Right lobe of liver (tissue), 4 donors: ENCODE data around the gene GON7.
"Not testable (repeated sequence)": the region's sequence is repeated elsewhere in the genome, so short reads cannot be mapped to it uniquely, and the experiment has no call there.

Source experiments
- POLR2A ChIP-seq: fragments of 450-650 bp; IDR thresholded peaks from one replicate; pipeline ENCODE4 v1.6.1; 2017; ENCODE audit warnings: antibody characterized with exemption, mild to moderate bottlenecking
- TF ChIP-seq, protein P1 (sequence below), 4 donors: fragments of 200-600 bp in 3 of 4; fragments of 450-650 bp in 1 of 4; IDR thresholded peaks; one replicate each; pipeline versions ENCODE4 v1.5.1 to v1.8.0; 2016 to 2022; ENCODE audit warnings: antibody characterized with exemption in 4 of 4, mild to moderate bottlenecking in 2 of 4
- donor health status: DM: no; HTN: no; CAD: no.
- donor health status: DM: no; HTN: no; CAD: no.
- donor health status: DM: no; HTN: yes; CAD: no.

DNA sequence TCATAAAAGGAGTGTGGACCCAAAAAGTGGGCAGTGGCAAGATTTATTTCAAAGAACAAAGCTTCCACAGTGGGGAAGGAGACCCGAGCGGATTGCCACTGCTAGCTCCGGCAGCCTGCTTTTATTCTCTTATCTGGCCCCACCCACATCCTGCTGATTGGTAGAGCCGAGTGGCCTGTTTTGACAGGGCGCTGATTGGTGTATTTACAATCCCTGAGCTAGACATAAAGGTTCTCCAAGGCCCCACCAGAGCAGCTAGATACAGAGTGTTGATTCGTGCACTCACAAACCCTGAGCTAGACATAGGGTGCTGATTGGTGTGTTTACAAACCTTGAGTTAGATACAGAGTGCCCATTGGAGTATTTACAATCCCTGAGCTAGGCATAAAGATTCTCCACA, 37.2 kb downstream of the GON7 start:
- TF ChIP-seq, protein P1, sequence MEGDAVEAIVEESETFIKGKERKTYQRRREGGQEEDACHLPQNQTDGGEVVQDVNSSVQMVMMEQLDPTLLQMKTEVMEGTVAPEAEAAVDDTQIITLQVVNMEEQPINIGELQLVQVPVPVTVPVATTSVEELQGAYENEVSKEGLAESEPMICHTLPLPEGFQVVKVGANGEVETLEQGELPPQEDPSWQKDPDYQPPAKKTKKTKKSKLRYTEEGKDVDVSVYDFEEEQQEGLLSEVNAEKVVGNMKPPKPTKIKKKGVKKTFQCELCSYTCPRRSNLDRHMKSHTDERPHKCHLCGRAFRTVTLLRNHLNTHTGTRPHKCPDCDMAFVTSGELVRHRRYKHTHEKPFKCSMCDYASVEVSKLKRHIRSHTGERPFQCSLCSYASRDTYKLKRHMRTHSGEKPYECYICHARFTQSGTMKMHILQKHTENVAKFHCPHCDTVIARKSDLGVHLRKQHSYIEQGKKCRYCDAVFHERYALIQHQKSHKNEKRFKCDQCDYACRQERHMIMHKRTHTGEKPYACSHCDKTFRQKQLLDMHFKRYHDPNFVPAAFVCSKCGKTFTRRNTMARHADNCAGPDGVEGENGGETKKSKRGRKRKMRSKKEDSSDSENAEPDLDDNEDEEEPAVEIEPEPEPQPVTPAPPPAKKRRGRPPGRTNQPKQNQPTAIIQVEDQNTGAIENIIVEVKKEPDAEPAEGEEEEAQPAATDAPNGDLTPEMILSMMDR (IDR thresholded peaks at IDR 0.05) = not testable (repeated sequence)
- TF ChIP-seq POLR2A = not testable (repeated sequence)
